K562 (cell line): ENCODE data around the gene GPS2.

Source experiments
- CTCF ChIP-seq, 3 experiments: IDR thresholded peaks in 2 of 3; conservative IDR thresholded peaks in 1 of 3; 2 replicates each; pipeline ENCODE4 v1.5.1; 2011 to 2012; ENCODE audit warnings: low read length in 3 of 3, mild to moderate bottlenecking in 3 of 3, control low read depth in 2 of 3, improper control_type of control experiment in 1 of 3, inconsistent platforms in 1 of 3, low read depth in 1 of 3, mixed read lengths in 1 of 3, moderate library complexity in 1 of 3; ENCODE audit not compliant: insufficient read depth in 2 of 3
- ELF4 ChIP-seq: fragments of 450-650 bp; formaldehyde crosslinking; IDR thresholded peaks from 2 replicates; pipeline ENCODE4 v1.4.0; 2022; ENCODE audit warnings: missing genetic modification characterization
- HNRNPH1 ChIP-seq: fragments of 200-400 bp; formaldehyde crosslinking; optimal IDR thresholded peaks from 2 replicates; pipeline ENCODE3; 2017; ENCODE audit warnings: low read depth, mild to moderate bottlenecking, low read length, moderate library complexity
- MYBL2 ChIP-seq, 2 experiments: fragments of 450-650 bp in 1 of 2; sonication (generic) in 1 of 2; formaldehyde crosslinking in 1 of 2; IDR thresholded peaks; 2 replicates each; pipeline versions ENCODE4 v1.6.1 to v1.8.1; 2017 to 2022; ENCODE audit warnings: borderline replicate concordance in 1 of 2, inconsistent platforms in 1 of 2, low read depth in 1 of 2, mild to moderate bottlenecking in 1 of 2, missing genetic modification reagents in 1 of 2, moderate library complexity in 1 of 2
- NCOR1 ChIP-seq: fragments of 450-650 bp; IDR thresholded peaks from 2 replicates; pipeline ENCODE4 v1.6.1; 2016; ENCODE audit warnings: mild to moderate bottlenecking, moderate library complexity
- NONO ChIP-seq, 2 experiments: fragments of 200-400 bp in 1 of 2; fragments of 450-650 bp in 1 of 2; formaldehyde crosslinking in 1 of 2; IDR thresholded peaks; 2 replicates each; pipeline ENCODE4 v1.6.1; 2017; ENCODE audit warnings: low read depth in 2 of 2, mild to moderate bottlenecking in 2 of 2, moderate library complexity in 2 of 2, low read length in 1 of 2
- PKNOX1 ChIP-seq: fragments of 450-650 bp; IDR thresholded peaks from 2 replicates; pipeline ENCODE4 v1.6.1; 2016

GRCh38 chr17:7293159-7293558 is 22.0 kb downstream of the GPS2 start:
- TF ChIP-seq PKNOX1 (no peak), ELF4 (no peak), MYBL2 (IDR thresholded peaks at IDR 0.05; ENCODE audit: low read depth) (no peak), MYBL2 (CRISPR knock-in tag; IDR thresholded peaks at IDR 0.05; ENCODE audit: borderline replicate concordance) (no peak), NONO (IDR thresholded peaks at IDR 0.05; ENCODE audit: low read depth in 2 of 2, low read length in 1 of 2) (no peak), HNRNPH1 (no peak), CTCF (IDR thresholded peaks at IDR 0.05 in 2 of 3, conservative IDR thresholded peaks at IDR 0.05 in 1 of 3; ENCODE audit: insufficient read depth in 2 of 3, low read depth in 1 of 3, low read length in 3 of 3) (no peak), NCOR1 (no peak)
